GM12891 (cell line): Measurements from ENCODE around the gene CDK17.

Source experiments
- DNase-seq: peaks from one replicate; pipeline ENCODE4 v3.0.0; 2011; ENCODE audit warnings: low spot score; ENCODE audit not compliant: insufficient read length
- FAIRE-seq: peaks from 2 replicates; lab custom pipeline; 2011; peaks lifted over from hg19 to GRCh38; lab: Jason Lieb, UNC
- PAX5 ChIP-seq: IDR thresholded peaks from 2 replicates; pipeline ENCODE4 v1.6.1; 2011; ENCODE audit warnings: low read length, moderate library complexity, mild to moderate bottlenecking; ENCODE audit not compliant: insufficient read depth, severe bottlenecking
- POLR2A ChIP-seq: IDR thresholded peaks from 2 replicates; pipeline ENCODE4 v1.6.1; 2011; ENCODE audit warnings: low read depth, low read length, control low read depth
- POLR2AphosphoS5 ChIP-seq: IDR thresholded peaks from 2 replicates; pipeline ENCODE4 v1.6.1; 2011; ENCODE audit warnings: low read depth, low read length, control low read depth
- POU2F2 ChIP-seq: IDR thresholded peaks from 2 replicates; pipeline ENCODE4 v1.6.1; 2011; ENCODE audit warnings: low read depth, mild to moderate bottlenecking, control low read depth, low read length, moderate library complexity
- SPI1 ChIP-seq: IDR thresholded peaks from 2 replicates; pipeline ENCODE4 v1.6.1; 2011; ENCODE audit warnings: low read depth, low read length, control low read depth
- TAF1 ChIP-seq: IDR thresholded peaks from 2 replicates; pipeline ENCODE4 v1.6.1; 2011; ENCODE audit warnings: low read depth, low read length, control low read depth

Gene CDK17

GRCh38 chr12:96236221-96236822 lies 163.9 kb downstream of the CDK17 start:
- FAIRE-seq, result no peak
- no peak for DNase-seq

GRCh38 chr12:96235484-96235826 lies 164.8 kb downstream of the CDK17 start:
- FAIRE-seq (no peak), DNase-seq (no peak)
- TF ChIP-seq POLR2A (no peak), PAX5 (no peak), POU2F2 (no peak), POLR2AphosphoS5 (no peak), SPI1 (no peak), TAF1 (no peak)

More at GRCh38 chr12:96236221-96236822, 163.9 kb downstream of the CDK17 start:
- TF ChIP-seq POLR2AphosphoS5 (no peak), PAX5 (no peak), POU2F2 (no peak), POLR2A (no peak), TAF1 (no peak), SPI1 (no peak)

- TF ChIP-seq PAX5 (no peak), POLR2A (no peak), TAF1 (no peak), POLR2AphosphoS5 (no peak)
- FAIRE-seq (no peak), DNase-seq (no peak)
These were observed 165.4 kb downstream of the CDK17 start for GRCh38 chr12:96234591-96235483.

- TF ChIP-seq SPI1 (no peak), POU2F2 (no peak), PAX5 (no peak), POLR2A (no peak), POLR2AphosphoS5 (no peak), TAF1 (no peak)
- FAIRE-seq (no peak), DNase-seq (no peak)
These were observed 166.2 kb downstream of the CDK17 start for GRCh38 chr12:96233939-96234461.

- TF ChIP-seq SPI1 (no peak), POLR2A (no peak), PAX5 (no peak), POU2F2 (no peak), TAF1 (no peak), POLR2AphosphoS5 (no peak)
- FAIRE-seq (no peak), DNase-seq (no peak)
These were observed 167.1 kb downstream of the CDK17 start for GRCh38 chr12:96233168-96233567.

GRCh38 chr12:96230646-96231045 lies 169.6 kb downstream of the CDK17 start:
- FAIRE-seq, result no peak
- TF ChIP-seq POU2F2 (no peak), PAX5 (no peak), TAF1 (no peak), POLR2A (no peak), SPI1 (no peak), POLR2AphosphoS5 (no peak)
- DNase-seq, result no peak

- FAIRE-seq (no peak), DNase-seq (no peak)
- no peak for TF ChIP-seq SPI1
- TF ChIP-seq PAX5, result no peak
- TF ChIP-seq POU2F2, result no peak
- no peak for TF ChIP-seq POLR2AphosphoS5
- TF ChIP-seq POLR2A, result no peak
- TF ChIP-seq TAF1, result no peak
These were observed 171.5 kb downstream of the CDK17 start for GRCh38 chr12:96228566-96229248.
